GM12892 (cell line): ENCODE measurements around the gene RTF2.

Source experiments
- POLR2A ChIP-seq: IDR thresholded peaks from 2 replicates; pipeline ENCODE4 v1.6.1; 2011; ENCODE audit warnings: low read depth, low read length, control low read depth
- TAF1 ChIP-seq: IDR thresholded peaks from 2 replicates; pipeline ENCODE4 v1.6.1; 2011; ENCODE audit warnings: low read depth, mild to moderate bottlenecking, control low read depth, low read length, borderline replicate concordance

GRCh38 chr20:56422824-56423189 is 45.6 kb upstream of the RTF2 start:
- no peak for TF ChIP-seq TAF1
- no peak for TF ChIP-seq POLR2A
